ENCODE measurements around the gene STAT4.

DNA sequence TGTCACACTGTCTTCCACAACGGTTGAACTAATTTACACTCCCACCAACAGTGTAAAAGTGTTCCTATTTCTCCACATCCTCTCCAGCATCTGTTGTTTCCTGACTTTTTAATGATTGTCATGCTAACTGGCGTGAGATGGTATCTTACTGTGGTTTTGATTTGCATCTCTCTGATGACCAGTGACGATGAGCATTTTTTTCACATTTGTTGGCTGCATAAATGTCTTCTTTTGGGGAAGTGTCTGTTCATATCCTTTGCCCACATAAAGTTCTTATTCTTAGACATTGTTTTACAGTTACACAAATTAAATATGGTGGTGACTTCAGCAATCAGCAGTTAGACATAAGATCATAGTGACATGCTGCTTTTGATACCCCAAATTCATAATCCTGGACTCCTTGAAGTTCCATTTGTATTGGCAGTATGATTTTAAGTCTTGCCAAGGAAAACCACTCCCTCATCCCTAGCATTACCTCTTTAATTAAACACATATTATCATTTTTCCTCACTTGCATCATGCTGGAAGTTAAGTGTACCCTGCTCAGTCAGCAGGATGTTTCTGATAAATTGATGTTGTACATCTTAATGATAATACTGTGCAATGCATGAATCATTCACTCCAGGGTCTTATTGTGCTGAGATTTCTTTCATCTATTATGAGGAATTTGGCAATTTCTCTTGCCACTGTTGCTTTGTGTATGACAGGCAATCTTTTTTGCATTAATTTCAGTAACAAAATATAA, 69.2 kb downstream of the STAT4 start:
- TF ChIP-seq, protein P1, sequence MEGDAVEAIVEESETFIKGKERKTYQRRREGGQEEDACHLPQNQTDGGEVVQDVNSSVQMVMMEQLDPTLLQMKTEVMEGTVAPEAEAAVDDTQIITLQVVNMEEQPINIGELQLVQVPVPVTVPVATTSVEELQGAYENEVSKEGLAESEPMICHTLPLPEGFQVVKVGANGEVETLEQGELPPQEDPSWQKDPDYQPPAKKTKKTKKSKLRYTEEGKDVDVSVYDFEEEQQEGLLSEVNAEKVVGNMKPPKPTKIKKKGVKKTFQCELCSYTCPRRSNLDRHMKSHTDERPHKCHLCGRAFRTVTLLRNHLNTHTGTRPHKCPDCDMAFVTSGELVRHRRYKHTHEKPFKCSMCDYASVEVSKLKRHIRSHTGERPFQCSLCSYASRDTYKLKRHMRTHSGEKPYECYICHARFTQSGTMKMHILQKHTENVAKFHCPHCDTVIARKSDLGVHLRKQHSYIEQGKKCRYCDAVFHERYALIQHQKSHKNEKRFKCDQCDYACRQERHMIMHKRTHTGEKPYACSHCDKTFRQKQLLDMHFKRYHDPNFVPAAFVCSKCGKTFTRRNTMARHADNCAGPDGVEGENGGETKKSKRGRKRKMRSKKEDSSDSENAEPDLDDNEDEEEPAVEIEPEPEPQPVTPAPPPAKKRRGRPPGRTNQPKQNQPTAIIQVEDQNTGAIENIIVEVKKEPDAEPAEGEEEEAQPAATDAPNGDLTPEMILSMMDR (IDR thresholded peaks at IDR 0.05): no peak
- TF ChIP-seq OVOL2 (CRISPR knock-in tag; IDR thresholded peaks at IDR 0.05; ENCODE audit: borderline replicate concordance) (no peak), NR1H2 (CRISPR knock-in tag; IDR thresholded peaks at IDR 0.05) (no peak), NR2C2 (CRISPR knock-in tag; IDR thresholded peaks at IDR 0.05) (no peak)
- TF ChIP-seq, protein P2, sequence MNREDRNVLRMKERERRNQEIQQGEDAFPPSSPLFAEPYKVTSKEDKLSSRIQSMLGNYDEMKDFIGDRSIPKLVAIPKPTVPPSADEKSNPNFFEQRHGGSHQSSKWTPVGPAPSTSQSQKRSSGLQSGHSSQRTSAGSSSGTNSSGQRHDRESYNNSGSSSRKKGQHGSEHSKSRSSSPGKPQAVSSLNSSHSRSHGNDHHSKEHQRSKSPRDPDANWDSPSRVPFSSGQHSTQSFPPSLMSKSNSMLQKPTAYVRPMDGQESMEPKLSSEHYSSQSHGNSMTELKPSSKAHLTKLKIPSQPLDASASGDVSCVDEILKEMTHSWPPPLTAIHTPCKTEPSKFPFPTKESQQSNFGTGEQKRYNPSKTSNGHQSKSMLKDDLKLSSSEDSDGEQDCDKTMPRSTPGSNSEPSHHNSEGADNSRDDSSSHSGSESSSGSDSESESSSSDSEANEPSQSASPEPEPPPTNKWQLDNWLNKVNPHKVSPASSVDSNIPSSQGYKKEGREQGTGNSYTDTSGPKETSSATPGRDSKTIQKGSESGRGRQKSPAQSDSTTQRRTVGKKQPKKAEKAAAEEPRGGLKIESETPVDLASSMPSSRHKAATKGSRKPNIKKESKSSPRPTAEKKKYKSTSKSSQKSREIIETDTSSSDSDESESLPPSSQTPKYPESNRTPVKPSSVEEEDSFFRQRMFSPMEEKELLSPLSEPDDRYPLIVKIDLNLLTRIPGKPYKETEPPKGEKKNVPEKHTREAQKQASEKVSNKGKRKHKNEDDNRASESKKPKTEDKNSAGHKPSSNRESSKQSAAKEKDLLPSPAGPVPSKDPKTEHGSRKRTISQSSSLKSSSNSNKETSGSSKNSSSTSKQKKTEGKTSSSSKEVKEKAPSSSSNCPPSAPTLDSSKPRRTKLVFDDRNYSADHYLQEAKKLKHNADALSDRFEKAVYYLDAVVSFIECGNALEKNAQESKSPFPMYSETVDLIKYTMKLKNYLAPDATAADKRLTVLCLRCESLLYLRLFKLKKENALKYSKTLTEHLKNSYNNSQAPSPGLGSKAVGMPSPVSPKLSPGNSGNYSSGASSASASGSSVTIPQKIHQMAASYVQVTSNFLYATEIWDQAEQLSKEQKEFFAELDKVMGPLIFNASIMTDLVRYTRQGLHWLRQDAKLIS (CRISPR knock-in tag; IDR thresholded peaks at IDR 0.05; ENCODE audit: borderline replicate concordance): no peak
- TF ChIP-seq, protein P3, sequence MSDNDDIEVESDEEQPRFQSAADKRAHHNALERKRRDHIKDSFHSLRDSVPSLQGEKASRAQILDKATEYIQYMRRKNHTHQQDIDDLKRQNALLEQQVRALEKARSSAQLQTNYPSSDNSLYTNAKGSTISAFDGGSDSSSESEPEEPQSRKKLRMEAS (CRISPR knock-in tag; IDR thresholded peaks at IDR 0.05): no peak
- TF ChIP-seq, protein P4, sequence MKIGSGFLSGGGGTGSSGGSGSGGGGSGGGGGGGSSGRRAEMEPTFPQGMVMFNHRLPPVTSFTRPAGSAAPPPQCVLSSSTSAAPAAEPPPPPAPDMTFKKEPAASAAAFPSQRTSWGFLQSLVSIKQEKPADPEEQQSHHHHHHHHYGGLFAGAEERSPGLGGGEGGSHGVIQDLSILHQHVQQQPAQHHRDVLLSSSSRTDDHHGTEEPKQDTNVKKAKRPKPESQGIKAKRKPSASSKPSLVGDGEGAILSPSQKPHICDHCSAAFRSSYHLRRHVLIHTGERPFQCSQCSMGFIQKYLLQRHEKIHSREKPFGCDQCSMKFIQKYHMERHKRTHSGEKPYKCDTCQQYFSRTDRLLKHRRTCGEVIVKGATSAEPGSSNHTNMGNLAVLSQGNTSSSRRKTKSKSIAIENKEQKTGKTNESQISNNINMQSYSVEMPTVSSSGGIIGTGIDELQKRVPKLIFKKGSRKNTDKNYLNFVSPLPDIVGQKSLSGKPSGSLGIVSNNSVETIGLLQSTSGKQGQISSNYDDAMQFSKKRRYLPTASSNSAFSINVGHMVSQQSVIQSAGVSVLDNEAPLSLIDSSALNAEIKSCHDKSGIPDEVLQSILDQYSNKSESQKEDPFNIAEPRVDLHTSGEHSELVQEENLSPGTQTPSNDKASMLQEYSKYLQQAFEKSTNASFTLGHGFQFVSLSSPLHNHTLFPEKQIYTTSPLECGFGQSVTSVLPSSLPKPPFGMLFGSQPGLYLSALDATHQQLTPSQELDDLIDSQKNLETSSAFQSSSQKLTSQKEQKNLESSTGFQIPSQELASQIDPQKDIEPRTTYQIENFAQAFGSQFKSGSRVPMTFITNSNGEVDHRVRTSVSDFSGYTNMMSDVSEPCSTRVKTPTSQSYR (CRISPR knock-in tag; IDR thresholded peaks at IDR 0.05): no peak
